HepG2 (cell line): Measurements from ENCODE around the gene KIF2C. TPM values are rescaled to one million over a fixed set of nuclear protein-coding genes. Genes with fewer than 3 reads are reported as not detected.

ENCODE experiments used
- BRF2 ChIP-seq: sonication (generic); formaldehyde crosslinking; IDR thresholded peaks from 2 replicates; pipeline ENCODE4 v1.8.1; 2022; ENCODE audit warnings: mild to moderate bottlenecking, missing genetic modification reagents
- GABPB1 ChIP-seq: IDR thresholded peaks from 2 replicates; pipeline ENCODE4 v1.6.1; 2016; ENCODE audit warnings: mild to moderate bottlenecking, missing genetic modification reagents, moderate library complexity, missing compliant biosample characterization
- NFE2L2 ChIP-seq: fragments of 150-350 bp; IDR thresholded peaks from 2 replicates; pipeline ENCODE4 v1.6.1; 2014; ENCODE audit warnings: low read length
- PLSCR1 ChIP-seq: sonication (generic); formaldehyde crosslinking; IDR thresholded peaks from 2 replicates; pipeline ENCODE4 v1.5.0; 2020; ENCODE audit warnings: missing genetic modification reagents, mild to moderate bottlenecking, borderline replicate concordance
- POGK ChIP-seq: sonication (generic); formaldehyde crosslinking; conservative IDR thresholded peaks from 2 replicates; pipeline ENCODE4 v1.8.0; 2022; ENCODE audit warnings: mild to moderate bottlenecking, moderate library complexity, missing genetic modification reagents
- POGZ ChIP-seq: sonication (generic); formaldehyde crosslinking; IDR thresholded peaks from 2 replicates; pipeline ENCODE4 v1.4.0; 2020; ENCODE audit warnings: mild to moderate bottlenecking, missing genetic modification reagents
- RBFOX2 ChIP-seq: fragments of 200-400 bp; formaldehyde crosslinking; IDR thresholded peaks from 2 replicates; pipeline ENCODE4 v1.6.1; 2017; ENCODE audit warnings: low read depth, mild to moderate bottlenecking, low read length
- SNAI1 ChIP-seq: sonication (generic); formaldehyde crosslinking; IDR thresholded peaks from 2 replicates; pipeline ENCODE4 v1.5.0; 2020; ENCODE audit warnings: mild to moderate bottlenecking, missing genetic modification reagents, borderline replicate concordance
- SOX6 ChIP-seq, 2 experiments: fragments of 450-650 bp in 1 of 2; sonication (generic) in 1 of 2; formaldehyde crosslinking in 1 of 2; IDR thresholded peaks; 2 replicates each; pipeline versions ENCODE4 v1.4.0 to v1.6.1; 2017 to 2020; ENCODE audit warnings: antibody characterized with exemption in 1 of 2, mild to moderate bottlenecking in 1 of 2, missing genetic modification reagents in 1 of 2
- SSRP1 ChIP-seq: IDR thresholded peaks from 2 replicates; pipeline ENCODE4 v1.6.1; 2016; ENCODE audit warnings: control low read depth
- ZNF484 ChIP-seq: sonication (generic); formaldehyde crosslinking; IDR thresholded peaks from 2 replicates; pipeline ENCODE4 v1.5.1; 2020; ENCODE audit warnings: mild to moderate bottlenecking, low read depth, missing genetic modification reagents, borderline replicate concordance
- ZNF687 ChIP-seq: sonication (generic); formaldehyde crosslinking; IDR thresholded peaks from 2 replicates; pipeline ENCODE4 v1.5.1; 2020; ENCODE audit warnings: mild to moderate bottlenecking, missing genetic modification reagents, moderate library complexity
- ZNF749 ChIP-seq: sonication (generic); formaldehyde crosslinking; IDR thresholded peaks from 2 replicates; pipeline ENCODE4 v1.8.0; 2022; ENCODE audit warnings: mild to moderate bottlenecking, missing genetic modification reagents, moderate library complexity, borderline replicate concordance
- ZNF788 ChIP-seq: sonication (generic); formaldehyde crosslinking; IDR thresholded peaks from 2 replicates; pipeline ENCODE4 v1.5.0; 2020; ENCODE audit warnings: mild to moderate bottlenecking, missing genetic modification reagents, borderline replicate concordance
- ZSCAN31 ChIP-seq: sonication (generic); formaldehyde crosslinking; IDR thresholded peaks from 2 replicates; pipeline ENCODE4 v1.5.0; 2020; ENCODE audit warnings: low read depth, mild to moderate bottlenecking, missing genetic modification reagents
- polyA plus RNA-seq, 8 experiments: library from polyadenylated mRNA; depleted of rRNA in 3 of 8; stranded (reverse) in 7 of 8; unstranded in 1 of 8; fragments of >200 nt; fragmentation: Illumina TruSeq in 4 of 8; extraction: Trizol in 4 of 8; gene quantifications; 2 replicates each; pipeline versions ENCODE4 v1.2.1 to v1.2.3, GENCODE V29; 2011 to 2016; ENCODE audit warnings: low read depth in 4 of 8, missing spikeins in 1 of 8, mixed read lengths in 1 of 8; ENCODE audit not compliant: insufficient read depth in 1 of 8
- total RNA-seq, 5 experiments: library from RNA; depleted of rRNA; stranded (reverse); fragments of >200 nt; fragmentation: Illumina TruSeq; extraction: Trizol; gene quantifications; 2 replicates each; pipeline ENCODE4 v1.2.3, GENCODE V29; 2016; ENCODE audit warnings: low read depth in 1 of 5
- TF ChIP-seq, protein P1 (sequence below): sonication (generic); formaldehyde crosslinking; IDR thresholded peaks from 2 replicates; pipeline ENCODE4 v1.9.0; 2021; ENCODE audit warnings: missing genetic modification reagents, mild to moderate bottlenecking, borderline replicate concordance
- TF ChIP-seq, protein P2 (sequence below): IDR thresholded peaks from 2 replicates; pipeline ENCODE4 v1.6.1; 2016; ENCODE audit warnings: missing compliant biosample characterization, missing genetic modification reagents, borderline replicate concordance

Gene KIF2C
- total and polyA plus RNA-seq, 2 of the 13 experiments (the other 11 are each of a cell fraction or from before 2014, with no cell fraction given) = 29.7 to 53.7 TPM

GRCh38 chr1:44775078-44775929 lies 35.7 kb downstream of the KIF2C start, which contains the start of gene RPS8 (continued):
- TF ChIP-seq ZNF749 (CRISPR knock-in tag) (peak; percentile 83; the same call in 1 of the 2 replicates), POGZ (peak; percentile 79), SOX6 (IDR thresholded peaks at IDR 0.05) (no peak), SOX6 (CRISPR knock-in tag; IDR thresholded peaks at IDR 0.05) (peak; percentile 62), RBFOX2 (peak; percentile 99), ZSCAN31 (CRISPR knock-in tag) (peak; percentile 50), SNAI1 (no peak), SSRP1 (CRISPR knock-in tag) (no peak), PLSCR1 (CRISPR knock-in tag) (no peak), NFE2L2 (no peak), ZNF484 (CRISPR knock-in tag) (no peak), BRF2 (CRISPR knock-in tag) (no peak), GABPB1 (peak; percentile 75), ZNF788 (CRISPR knock-in tag) (peak; percentile 72; the same call in 1 of the 2 replicates), POGK (CRISPR knock-in tag) (no peak), ZNF687 (CRISPR knock-in tag) (peak; percentile 94)
- TF ChIP-seq, protein P1, sequence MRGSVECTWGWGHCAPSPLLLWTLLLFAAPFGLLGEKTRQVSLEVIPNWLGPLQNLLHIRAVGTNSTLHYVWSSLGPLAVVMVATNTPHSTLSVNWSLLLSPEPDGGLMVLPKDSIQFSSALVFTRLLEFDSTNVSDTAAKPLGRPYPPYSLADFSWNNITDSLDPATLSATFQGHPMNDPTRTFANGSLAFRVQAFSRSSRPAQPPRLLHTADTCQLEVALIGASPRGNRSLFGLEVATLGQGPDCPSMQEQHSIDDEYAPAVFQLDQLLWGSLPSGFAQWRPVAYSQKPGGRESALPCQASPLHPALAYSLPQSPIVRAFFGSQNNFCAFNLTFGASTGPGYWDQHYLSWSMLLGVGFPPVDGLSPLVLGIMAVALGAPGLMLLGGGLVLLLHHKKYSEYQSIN (CRISPR knock-in tag) = no peak
- TF ChIP-seq, protein P2, sequence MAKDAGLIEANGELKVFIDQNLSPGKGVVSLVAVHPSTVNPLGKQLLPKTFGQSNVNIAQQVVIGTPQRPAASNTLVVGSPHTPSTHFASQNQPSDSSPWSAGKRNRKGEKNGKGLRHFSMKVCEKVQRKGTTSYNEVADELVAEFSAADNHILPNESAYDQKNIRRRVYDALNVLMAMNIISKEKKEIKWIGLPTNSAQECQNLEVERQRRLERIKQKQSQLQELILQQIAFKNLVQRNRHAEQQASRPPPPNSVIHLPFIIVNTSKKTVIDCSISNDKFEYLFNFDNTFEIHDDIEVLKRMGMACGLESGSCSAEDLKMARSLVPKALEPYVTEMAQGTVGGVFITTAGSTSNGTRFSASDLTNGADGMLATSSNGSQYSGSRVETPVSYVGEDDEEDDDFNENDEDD = peak; percentile 49; the same call in 1 of the 2 replicates
